ENCODE results near the gene PLCG2. TPM values are rescaled to one million over a fixed set of nuclear protein-coding genes. Genes with fewer than 3 reads are reported as not detected.

The PLCG2 gene
- total RNA-seq, 1 experiment from 2014 or later = 6.0 TPM

- Histone ChIP-seq H3K56ac (ENCODE audit: insufficient read length, low read depth, low read length) (no peak overlapping the region), H3K27ac (ENCODE audit: insufficient read length, low read depth, low read length) (no peak overlapping the region), H3K4me1 (ENCODE audit: insufficient read depth, low read length) (no peaks in the 10 kb centered on the region), H3K27me3 (ENCODE audit: insufficient read depth, low read length) (no peaks in the 10 kb centered on the region), H2AK5ac (ENCODE audit: insufficient read length, low read length) (no peak overlapping the region), H3K79me1 (ENCODE audit: insufficient read depth, low read depth, low read length, poor library complexity, severe bottlenecking) (no peaks in the 10 kb centered on the region), H4K8ac (replicated peaks; ENCODE audit: insufficient read length, low read depth, low read length) (no peak overlapping the region), H2BK15ac (ENCODE audit: low read depth, low read length) (no peak overlapping the region), H3K4ac (ENCODE audit: low read depth, low read length) (no peak overlapping the region), H3K79me2 (ENCODE audit: insufficient read depth, low read length) (no peaks in the 10 kb centered on the region), H3K23me2 (ENCODE audit: insufficient read length, low read depth, low read length, poor library complexity, severe bottlenecking) (no peaks in the 10 kb centered on the region), H4K20me1 (ENCODE audit: control insufficient read depth, insufficient read depth, insufficient read length) (no peaks in the 10 kb centered on the region), H3K9ac (ENCODE audit: extremely low read depth, insufficient read length, low read length) (no peak overlapping the region), H3K18ac (ENCODE audit: insufficient read length, low read depth, low read length) (no peak overlapping the region), H3K4me2 (ENCODE audit: insufficient read depth, insufficient read length, low read length) (no peak overlapping the region), H3T11ph (ENCODE audit: low read length) (no peak overlapping the region), H2AFZ (ENCODE audit: low read length) (no peak overlapping the region), H2BK5ac (ENCODE audit: insufficient read length, low read length) (no peak overlapping the region), H3K23ac (ENCODE audit: insufficient read length, low read depth, low read length) (no peak overlapping the region), H3K14ac (ENCODE audit: insufficient read depth, low read length) (no peak overlapping the region), H2BK12ac (ENCODE audit: insufficient read length, low read depth, low read length) (no peak overlapping the region), H2BK20ac (ENCODE audit: low read depth, low read length, poor library complexity, severe bottlenecking) (no peak overlapping the region), H4K91ac (ENCODE audit: insufficient read length, low read depth, low read length) (no peak overlapping the region), H3K9me3 (ENCODE audit: control insufficient read depth, low read depth, low read length) (no peaks in the 10 kb centered on the region), H2BK120ac (ENCODE audit: low read depth, low read length, poor library complexity, severe bottlenecking) (no peak overlapping the region), H4K5ac (ENCODE audit: insufficient read length, low read depth, low read length) (no peak overlapping the region)
- peaks cover 2 to 3% of the 10 kb centered on the region in 2 experiments; a peak in 3 of 4 replicates for H3K4me1 Mint-ChIP-seq
- H3K27me3 Mint-ChIP-seq (ENCODE audit: low read depth) = no peaks in the 10 kb centered on the region; the same call in none of the 2 replicates
- H3K27ac Mint-ChIP-seq = no peak overlapping the region
- H3K4me3 Mint-ChIP-seq = no peak overlapping the region
- peak; percentile 46 for DNase-seq
- WGBS (ENCODE audit: extremely low coverage, insufficient read length, low lambda C conversion rate) = no CpG with 5 or more reads among the region's 11 CpGs
- H3K9me3 Mint-ChIP-seq = no peaks in the 10 kb centered on the region
- TF ChIP-seq, protein P1, sequence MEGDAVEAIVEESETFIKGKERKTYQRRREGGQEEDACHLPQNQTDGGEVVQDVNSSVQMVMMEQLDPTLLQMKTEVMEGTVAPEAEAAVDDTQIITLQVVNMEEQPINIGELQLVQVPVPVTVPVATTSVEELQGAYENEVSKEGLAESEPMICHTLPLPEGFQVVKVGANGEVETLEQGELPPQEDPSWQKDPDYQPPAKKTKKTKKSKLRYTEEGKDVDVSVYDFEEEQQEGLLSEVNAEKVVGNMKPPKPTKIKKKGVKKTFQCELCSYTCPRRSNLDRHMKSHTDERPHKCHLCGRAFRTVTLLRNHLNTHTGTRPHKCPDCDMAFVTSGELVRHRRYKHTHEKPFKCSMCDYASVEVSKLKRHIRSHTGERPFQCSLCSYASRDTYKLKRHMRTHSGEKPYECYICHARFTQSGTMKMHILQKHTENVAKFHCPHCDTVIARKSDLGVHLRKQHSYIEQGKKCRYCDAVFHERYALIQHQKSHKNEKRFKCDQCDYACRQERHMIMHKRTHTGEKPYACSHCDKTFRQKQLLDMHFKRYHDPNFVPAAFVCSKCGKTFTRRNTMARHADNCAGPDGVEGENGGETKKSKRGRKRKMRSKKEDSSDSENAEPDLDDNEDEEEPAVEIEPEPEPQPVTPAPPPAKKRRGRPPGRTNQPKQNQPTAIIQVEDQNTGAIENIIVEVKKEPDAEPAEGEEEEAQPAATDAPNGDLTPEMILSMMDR (conservative IDR thresholded peaks at IDR 0.05) = no peak
- no peaks in the 10 kb centered on the region for H3K36me3 Mint-ChIP-seq (ENCODE audit: insufficient read depth in 1 of 3, low read depth in 3 of 3)
These were observed 13.8 kb upstream of the PLCG2 start for GRCh38 chr16:81765111-81765919.
